Gastrocnemius medialis (tissue), 4 donors: ENCODE results near the gene RNF41. TPM values are rescaled to one million over a fixed set of nuclear protein-coding genes. Genes with fewer than 3 reads are reported as not detected.

Experiments
- ATAC-seq, 2 donors: fragments of 150-250 bp; one replicate each; pipeline ENCODE4 v1.9.1; 2016
- DNase-seq, 2 donors: peaks; one replicate each; pipeline ENCODE4 v3.0.0-alpha.2; 2019
- H3K27ac ChIP-seq, 4 donors: fragments of 200-600 bp; sonication (generic); 1 replicate in 1 of 4; 2 replicates in 3 of 4; pipeline ENCODE4 v1.5.1; 2016 to 2018; ENCODE audit warnings: mild to moderate bottlenecking in 2 of 4, moderate library complexity in 1 of 4
- H3K27me3 ChIP-seq, 3 donors: fragments of 200-600 bp; sonication (generic) in 2 of 3; 1 replicate in 1 of 3; 2 replicates in 2 of 3; pipeline versions ENCODE4 v1.5.1 to v1.6.0; 2016 to 2019; ENCODE audit warnings: mild to moderate bottlenecking in 1 of 3, moderate library complexity in 1 of 3
- H3K36me3 ChIP-seq, 2 donors: fragments of 200-600 bp; sonication (generic) in 1 of 2; one replicate each; pipeline ENCODE4 v1.5.1; 2017 to 2018
- H3K4me1 ChIP-seq, 2 donors: fragments of 200-600 bp; sonication (generic) in 1 of 2; one replicate each; pipeline ENCODE4 v1.5.1; 2016 to 2017; ENCODE audit warnings: mild to moderate bottlenecking in 2 of 2
- H3K4me3 ChIP-seq, 4 donors: fragments of 200-600 bp; sonication (generic) in 3 of 4; 1 replicate in 1 of 4; 2 replicates in 3 of 4; pipeline ENCODE4 v1.5.1; 2016 to 2019; ENCODE audit warnings: mild to moderate bottlenecking in 2 of 4
- H3K9me3 ChIP-seq, 3 donors: fragments of 200-600 bp; sonication (generic) in 2 of 3; 1 replicate in 1 of 3; 2 replicates in 2 of 3; pipeline ENCODE4 v1.5.1; 2016 to 2019
- CTCF ChIP-seq, 5 experiments: fragments of 450-650 bp in 3 of 5; fragments of 200-600 bp in 2 of 5; sonication (generic) in 2 of 5; IDR thresholded peaks in 4 of 5; conservative IDR thresholded peaks in 1 of 5; 1 replicate in 4 of 5; 2 replicates in 1 of 5; pipeline ENCODE4 v1.5.1; 2016 to 2019; ENCODE audit warnings: antibody characterized with exemption in 5 of 5, mild to moderate bottlenecking in 3 of 5, moderate library complexity in 3 of 5
- POLR2A ChIP-seq, 2 donors: fragments of 450-650 bp; IDR thresholded peaks; one replicate each; pipeline ENCODE4 v1.6.1; 2017; ENCODE audit warnings: antibody characterized with exemption in 2 of 2, mild to moderate bottlenecking in 2 of 2, moderate library complexity in 2 of 2
- in situ Hi-C, 4 donors: fragments of 200-750 bp; cut with MboI; loops; one replicate each; pipeline versions ENCODE4 v1.15.0 to v1.8.0; 2017; ENCODE audit warnings: low sequenced_read_pairs in 4 of 4
- intact Hi-C: fragments of 100-400 bp; cut with DNase I; formaldehyde crosslinking; loops from one replicate; pipeline ENCODE4 v1.15.1; 2023; ENCODE audit warnings: low total_unique reads
- total RNA-seq, 4 donors: library from RNA; depleted of rRNA; stranded (reverse); fragments of >200 nt; gene quantifications; one replicate each; pipeline versions ENCODE4 v1.1.0 to v1.2.3, GENCODE V29; 2016

RNF41 gene
- total RNA-seq, 4 donors from 2014 or later: 46.5 to 58.9 (median 54.8) TPM

- no peak overlapping the region for H3K4me3 ChIP-seq
- DNase-seq (no peak), ATAC-seq (no peak)
- no peaks in the 10 kb centered on the region for H3K27me3 ChIP-seq
- in situ Hi-C loops: no loop called here
- H3K9me3 ChIP-seq: no peaks in the 10 kb centered on the region
- peaks cover 0 to 13% of the 10 kb centered on the region in 2 donors for H3K36me3 ChIP-seq
- H3K27ac ChIP-seq: no peak overlapping the region
- no peaks in the 10 kb centered on the region for H3K4me1 ChIP-seq
- TF ChIP-seq POLR2A (IDR thresholded peaks at IDR 0.05) (no peak), CTCF (IDR thresholded peaks at IDR 0.05 in 4 of 5, conservative IDR thresholded peaks at IDR 0.05 in 1 of 5) (no peak)
- intact Hi-C loops: no loop called here
Measured at GRCh38 chr12:56231184-56231582, 9.5 kb upstream of the RNF41 start.

GRCh38 chr12:56230432-56231183, 8.9 kb upstream of the RNF41 start:
- Histone ChIP-seq H3K27ac (no peak overlapping the region), H3K4me1 (no peaks in the 10 kb centered on the region), H3K27me3 (no peaks in the 10 kb centered on the region), H3K36me3 (peaks cover 0 to 13% of the 10 kb centered on the region in 2 donors), H3K4me3 (no peak overlapping the region), H3K9me3 (no peaks in the 10 kb centered on the region)
- intact Hi-C loops (no loop called here), in situ Hi-C loops (no loop called here)
- no peak for DNase-seq
- TF ChIP-seq CTCF (IDR thresholded peaks at IDR 0.05 in 4 of 5, conservative IDR thresholded peaks at IDR 0.05 in 1 of 5) (no peak), POLR2A (IDR thresholded peaks at IDR 0.05) (no peak)
- ATAC-seq: no peak

- Histone ChIP-seq H3K36me3 (peaks cover 0 to 13% of the 10 kb centered on the region in 2 donors), H3K4me3 (no peak within 1 kb of the TSS), H3K9me3 (no peaks in the 10 kb centered on the region), H3K27ac (no peak within 1 kb of the TSS), H3K27me3 (no peaks in the 10 kb centered on the region), H3K4me1 (peaks cover 3 to 6% of the 10 kb centered on the region in 2 donors)
- intact Hi-C loops: loop anchor here (10.0 kb wide), 1 partner anchor 235 kb away; the partner anchor contains the start of gene SPRYD4
- TF ChIP-seq CTCF (IDR thresholded peaks at IDR 0.05 in 4 of 5, conservative IDR thresholded peaks at IDR 0.05 in 1 of 5) (no peak), POLR2A (IDR thresholded peaks at IDR 0.05) (no peak)
- in situ Hi-C loops: loop anchor here in 2 of 4 donors (5.0 to 10.0 kb wide), 2 partner anchors 38 to 115 kb away; partner anchors contain the start of genes RPL41 (in 1 of the 2) and ZC3H10 (in 1 of the 2)
- ATAC-seq (no peak), DNase-seq (no peak)
Measured at GRCh38 chr12:56229916-56230431, 8.3 kb upstream of the RNF41 start, which contains the start of gene SLC39A5. Gene SLC39A5, plus strand, starts transcription at chr12:56230051. Its CDS starts 1,224 bp downstream, at chr12:56231275.

- no peak for ATAC-seq
Measured at GRCh38 chr12:56229082-56229481, 7.4 kb upstream of the RNF41 start.

More at GRCh38 chr12:56229082-56229481, 7.4 kb upstream of the RNF41 start:
- Histone ChIP-seq H3K4me3 (no peak overlapping the region), H3K27ac (no peak overlapping the region), H3K4me1 (peaks cover 10 to 11% of the 10 kb centered on the region in 2 donors), H3K27me3 (no peaks in the 10 kb centered on the region), H3K9me3 (no peaks in the 10 kb centered on the region), H3K36me3 (peaks cover 0 to 13% of the 10 kb centered on the region in 2 donors)
- TF ChIP-seq CTCF (IDR thresholded peaks at IDR 0.05 in 4 of 5, conservative IDR thresholded peaks at IDR 0.05 in 1 of 5) (no peak), POLR2A (IDR thresholded peaks at IDR 0.05) (no peak)
- intact Hi-C loops (loop anchor here (10.0 kb wide), 1 partner anchor 236 kb away; the partner anchor contains the start of gene SPRYD4), in situ Hi-C loops (loop anchor here in 2 of 4 donors (5.0 to 10.0 kb wide), 2 partner anchors 37 to 114 kb away; partner anchors contain the start of genes RPL41 (in 1 of the 2) and ZC3H10 (in 1 of the 2))
- no peak for DNase-seq
